ENCODE results near the gene ADAM8. TPM values are rescaled to one million over a fixed set of nuclear protein-coding genes. Genes with fewer than 3 reads are reported as not detected.

ADAM8 gene
- total and polyA plus RNA-seq, 2 of the 8 experiments (the other 6 are each of a cell fraction or from before 2014, with no cell fraction given) = 4.6 TPM

DNA sequence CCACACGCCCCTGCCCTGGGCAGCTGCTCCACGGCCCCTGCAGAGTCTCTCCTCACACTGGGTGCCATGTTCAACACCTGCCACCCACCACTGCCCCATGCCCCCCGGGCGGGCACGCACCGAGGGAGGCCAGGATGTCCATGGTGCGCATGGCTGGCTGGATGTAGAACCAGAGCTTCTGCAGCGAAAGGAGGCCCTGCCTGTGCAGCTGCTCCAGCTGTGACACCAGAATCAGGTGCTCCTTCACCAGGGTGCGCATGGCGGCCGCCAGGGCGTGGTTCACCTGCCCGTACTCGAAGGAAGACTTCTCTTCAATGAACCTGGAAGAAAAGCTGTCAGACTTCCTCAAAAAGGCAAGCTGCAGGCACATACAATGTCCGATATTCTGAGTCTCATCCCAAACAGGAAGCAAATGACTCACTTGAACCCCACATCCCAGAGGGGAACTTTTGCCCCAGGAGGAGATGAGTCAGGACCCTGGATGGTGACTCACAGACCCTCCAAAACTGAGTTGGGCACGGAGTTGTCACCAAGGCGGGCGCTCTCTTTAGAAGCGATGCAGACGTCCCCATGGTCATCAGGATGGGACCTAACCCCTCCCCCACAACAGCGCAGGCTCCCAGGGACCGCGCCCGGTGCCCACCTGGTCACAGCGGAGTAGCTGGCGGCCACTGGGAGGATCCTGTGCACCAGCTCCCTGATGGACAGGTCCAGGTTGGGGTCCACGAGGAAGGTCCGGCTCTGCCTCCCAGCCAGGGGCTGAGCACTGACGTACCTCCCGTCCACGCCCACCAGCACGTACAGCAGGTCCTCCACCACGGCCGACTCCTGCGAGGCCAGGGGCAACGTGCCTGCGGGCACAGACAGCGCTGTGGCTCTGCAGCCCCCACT is 16.5 kb upstream of the ADAM8 start:
- Histone ChIP-seq H2BK15ac (ENCODE audit: low read length) (no peak overlapping the region), H2BK120ac (replicated peaks; ENCODE audit: low read depth, low read length) (no peak overlapping the region), H3K4ac (replicated peaks; ENCODE audit: insufficient read length, low read depth, low read length) (no peak overlapping the region), H3K27ac (ENCODE audit: low read depth, low read length) (no peak overlapping the region), H2BK20ac (ENCODE audit: low read length) (no peak overlapping the region), H3K79me1 (ENCODE audit: low read depth, low read length) (no peaks in the 10 kb centered on the region), H2AFZ (ENCODE audit: low read length) (no peak overlapping the region), H4K5ac (ENCODE audit: insufficient read length, low read depth, low read length) (no peak overlapping the region), H3K23me2 (ENCODE audit: low read depth, low read length) (no peaks in the 10 kb centered on the region), H4K91ac (replicated peaks; ENCODE audit: insufficient read length, low read length) (no peak overlapping the region), H3K4me1 (replicated peaks in 1 of 4; ENCODE audit: control insufficient read depth in 3 of 4, insufficient read depth in 4 of 4, low read length in 3 of 4) (no peaks in the 10 kb centered on the region), H3K79me2 (ENCODE audit: control insufficient read depth in 1 of 2, insufficient read depth in 2 of 2, low read length in 2 of 2) (no peaks in the 10 kb centered on the region), H3K36me3 (ENCODE audit: control insufficient read depth in 2 of 4, insufficient read depth in 4 of 4, low read length in 3 of 4) (peaks cover 15 to 51% (median 40%) of the 10 kb centered on the region in 4 experiments), H3K27me3 (replicated peaks in 1 of 4; ENCODE audit: control insufficient read depth in 3 of 4, extremely low read depth in 1 of 4, insufficient read depth in 3 of 4, low read length in 3 of 4) (no peaks in the 10 kb centered on the region), H3K4me3 (ENCODE audit: extremely low read depth in 1 of 4, insufficient read depth in 2 of 4, low read depth in 3 of 4, low read length in 4 of 4) (no peak overlapping the region), H3K9me3 (ENCODE audit: insufficient read depth in 2 of 2, low read depth in 1 of 2, low read length in 1 of 2) (no peaks in the 10 kb centered on the region), H3K23ac (ENCODE audit: insufficient read length) (no peak overlapping the region), H4K8ac (ENCODE audit: extremely low read depth, insufficient read depth, low read length) (peak overlapping the region; percentile 25; the same call in 1 of the 2 replicates), H2BK5ac (ENCODE audit: low read depth, low read length) (no peak overlapping the region), H2AK5ac (ENCODE audit: low read depth, low read length) (no peak overlapping the region), H2BK12ac (ENCODE audit: low read depth, low read length) (no peak overlapping the region), H4K20me1 (replicated peaks in 1 of 2; ENCODE audit: control insufficient read depth in 1 of 2, insufficient read depth in 2 of 2, low read length in 2 of 2) (peaks cover 0 to 7% of the 10 kb centered on the region in 2 experiments), H3K14ac (ENCODE audit: insufficient read length) (no peak overlapping the region), H3K9ac (replicated peaks in 1 of 4; ENCODE audit: extremely low read depth in 1 of 4, low read depth in 3 of 4, low read length in 3 of 4) (no peak overlapping the region), H3K18ac (ENCODE audit: extremely low read depth, low read length) (no peak overlapping the region), H3K4me2 (ENCODE audit: insufficient read depth in 1 of 2, low read depth in 2 of 2, low read length in 2 of 2) (no peak overlapping the region), H3K56ac (replicated peaks; ENCODE audit: insufficient read length, low read depth, low read length) (no peak overlapping the region)
- ChIA-PET CTCF (ENCODE audit: partially characterized antibody) (interaction anchor here (1.4 to 3.8 kb wide), 2 partner anchors 10 to 13 kb away, joined by 3 to 21 read pairs; no protein-coding TSS in a partner anchor), POLR2A (ENCODE audit: partially characterized antibody) (interaction anchor here (0.9 to 1.8 kb wide), 3 partner anchors 9 to 17 kb away, joined by 3 to 4 read pairs (median 3); no protein-coding TSS in a partner anchor)
- no peak for DNase-seq (ENCODE audit: low read depth in 1 of 2, low spot score in 2 of 2)
- FAIRE-seq = no peak
- WGBS, 2 experiments (ENCODE audit: extremely low coverage in 1 of 2, insufficient coverage in 1 of 2, insufficient read length in 1 of 2, insufficient replicate concordance in 2 of 2, low coverage in 1 of 2, low lambda C conversion rate in 2 of 2, missing lambda C conversion rate in 1 of 2) = 98% methylated on average over 38 of the region's 38 CpGs; no CpG with 5 or more reads in 1 of the 2 experiments
- TF ChIP-seq E2F6 (IDR thresholded peaks at IDR 0.05) (no peak), CTBP2 (IDR thresholded peaks at IDR 0.05; ENCODE audit: borderline replicate concordance, insufficient read depth, insufficient read length, low read length) (no peak), BRCA1 (IDR thresholded peaks at IDR 0.05; ENCODE audit: low read depth, low read length) (no peak), NRF1 (IDR thresholded peaks at IDR 0.05; ENCODE audit: low read depth, low read length) (no peak), TCF12 (IDR thresholded peaks at IDR 0.05; ENCODE audit: low read depth, low read length) (no peak), GABPA (IDR thresholded peaks at IDR 0.05; ENCODE audit: borderline replicate concordance, insufficient read depth, low read length) (no peak), SAP30 (IDR thresholded peaks at IDR 0.05; ENCODE audit: insufficient read depth, insufficient replicate concordance, low read length) (no peak), POU5F1 (IDR thresholded peaks at IDR 0.05; ENCODE audit: low read depth, low read length) (no peak), RFX5 (IDR thresholded peaks at IDR 0.05; ENCODE audit: borderline replicate concordance, low read depth, low read length) (no peak), CBX8 (IDR thresholded peaks at IDR 0.05; ENCODE audit: borderline replicate concordance, low read depth, low read length) (no peak)
